HG02870 (cell line): ENCODE results near the gene GPS1.

Experiments used
- ATAC-seq: cut with Tn5 transposase; IDR thresholded peaks from one replicate; pipeline ENCODE4 v1.9.1; 2021; ENCODE audit warnings: mild to moderate bottlenecking, moderate library complexity; ENCODE audit not compliant: unreplicated experiment

Gene GPS1

DNA sequence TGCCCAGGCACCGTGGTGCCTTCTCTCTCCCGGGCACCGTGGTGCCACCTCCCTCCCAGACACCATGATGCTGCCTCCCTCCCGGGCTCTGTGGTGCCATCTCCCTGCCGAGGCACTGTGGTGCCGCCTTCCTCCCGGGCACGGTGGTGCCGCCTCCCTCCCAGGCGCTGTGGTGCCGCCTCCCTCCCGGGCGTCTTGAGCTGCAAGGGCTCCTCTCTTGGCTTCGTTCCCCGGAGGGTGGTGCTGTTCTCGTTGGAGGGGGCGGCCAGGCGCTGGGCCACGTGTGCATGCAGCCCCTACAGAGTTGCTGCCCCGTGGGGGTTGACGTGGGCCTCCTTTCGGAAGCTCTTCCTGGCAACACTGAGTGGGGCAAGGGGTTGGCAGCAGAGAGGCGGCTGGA is 37.3 kb upstream of the GPS1 start:
- no peak for ATAC-seq

DNA sequence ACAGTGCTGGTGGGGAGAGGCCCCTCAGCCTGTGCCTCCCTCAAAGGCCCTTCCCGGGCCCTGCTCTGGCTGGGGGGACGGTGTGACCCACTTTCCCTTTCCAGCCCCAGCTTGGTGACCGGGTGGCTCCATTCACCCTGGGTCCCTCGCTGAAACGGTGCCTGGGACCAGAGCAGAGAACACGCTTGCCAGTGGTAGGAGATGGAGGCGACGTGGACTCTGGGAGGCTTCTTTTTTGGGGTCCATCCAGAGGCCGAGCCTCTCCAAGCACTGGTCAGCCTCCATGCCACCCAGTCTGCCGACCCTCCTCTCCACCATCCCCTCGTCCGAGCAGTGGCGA is 36.8 kb upstream of the GPS1 start:
- no peak for ATAC-seq

DNA sequence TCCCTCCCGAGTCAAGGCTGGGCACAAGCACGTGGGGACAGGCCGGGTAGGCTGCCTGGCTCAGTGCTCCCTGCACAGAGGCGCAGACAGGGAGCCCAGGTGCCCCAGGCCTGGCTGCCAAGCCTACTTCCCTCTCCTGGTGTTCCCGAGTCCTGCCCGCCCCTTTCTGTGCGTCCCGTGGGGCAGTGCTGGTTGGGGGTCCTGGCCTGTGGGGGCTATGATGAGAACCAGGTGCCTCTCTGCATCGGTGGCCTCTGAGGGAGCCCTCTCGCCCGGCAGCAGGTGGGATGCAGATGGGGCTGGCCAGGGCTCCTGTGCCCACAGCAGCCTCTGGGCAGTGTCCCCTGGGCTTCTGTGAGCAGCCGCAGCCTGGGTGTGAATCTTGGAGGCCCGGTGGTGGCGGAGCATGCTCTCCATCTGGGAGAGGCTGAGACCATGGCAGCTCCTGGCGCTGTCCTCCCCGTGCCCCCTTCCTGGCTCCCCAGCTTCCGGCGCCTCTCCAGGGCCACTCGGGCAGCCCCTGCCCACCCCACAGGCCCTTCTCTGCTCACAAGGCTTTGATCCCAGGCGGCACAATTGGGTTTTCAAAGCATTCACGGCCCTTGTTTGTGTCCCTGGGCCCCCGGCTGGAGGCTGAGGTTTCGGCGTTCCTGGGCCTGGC is 36.3 kb upstream of the GPS1 start:
- ATAC-seq, result no peak

DNA sequence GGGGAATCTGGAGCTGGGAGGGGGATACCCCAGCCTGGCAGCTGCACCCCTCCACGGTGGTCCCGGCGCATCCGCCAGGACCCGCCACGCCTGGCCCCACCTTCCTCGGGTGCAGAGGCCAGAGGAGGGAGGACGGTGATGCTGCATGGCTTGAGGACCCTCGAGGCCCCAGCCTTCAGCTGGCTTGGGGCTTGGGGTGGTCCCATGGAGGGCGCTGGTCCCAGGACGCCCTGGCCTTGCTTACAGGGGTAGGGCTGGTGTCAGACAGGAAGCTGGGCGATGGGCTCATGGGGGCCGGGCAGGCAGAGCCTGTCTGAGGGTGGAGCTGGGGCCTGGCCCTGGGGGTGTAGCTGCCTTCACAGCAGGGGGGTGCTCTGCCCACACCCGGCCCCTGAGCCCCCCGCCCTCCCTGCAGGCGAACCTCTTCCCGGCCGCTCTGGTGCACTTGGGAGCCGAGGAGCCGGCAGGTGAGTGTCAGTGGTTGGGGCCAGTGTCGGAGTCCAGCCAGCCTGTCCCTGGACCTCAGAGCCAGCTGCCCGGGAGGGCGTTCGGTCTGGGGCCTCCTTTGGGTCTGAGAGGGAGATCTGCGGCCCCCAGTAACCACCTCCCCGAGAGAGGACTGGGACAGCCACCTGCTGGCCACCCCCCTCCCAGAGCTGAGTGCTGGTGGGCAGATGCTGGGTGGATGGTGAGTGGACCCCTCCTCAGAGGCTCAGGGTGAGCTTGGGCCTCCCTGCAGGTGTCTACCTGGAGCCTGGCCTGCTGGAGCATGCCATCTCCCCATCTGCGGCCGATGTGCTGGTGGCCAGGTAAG is 35.4 kb upstream of the GPS1 start:
- no peak for ATAC-seq

DNA sequence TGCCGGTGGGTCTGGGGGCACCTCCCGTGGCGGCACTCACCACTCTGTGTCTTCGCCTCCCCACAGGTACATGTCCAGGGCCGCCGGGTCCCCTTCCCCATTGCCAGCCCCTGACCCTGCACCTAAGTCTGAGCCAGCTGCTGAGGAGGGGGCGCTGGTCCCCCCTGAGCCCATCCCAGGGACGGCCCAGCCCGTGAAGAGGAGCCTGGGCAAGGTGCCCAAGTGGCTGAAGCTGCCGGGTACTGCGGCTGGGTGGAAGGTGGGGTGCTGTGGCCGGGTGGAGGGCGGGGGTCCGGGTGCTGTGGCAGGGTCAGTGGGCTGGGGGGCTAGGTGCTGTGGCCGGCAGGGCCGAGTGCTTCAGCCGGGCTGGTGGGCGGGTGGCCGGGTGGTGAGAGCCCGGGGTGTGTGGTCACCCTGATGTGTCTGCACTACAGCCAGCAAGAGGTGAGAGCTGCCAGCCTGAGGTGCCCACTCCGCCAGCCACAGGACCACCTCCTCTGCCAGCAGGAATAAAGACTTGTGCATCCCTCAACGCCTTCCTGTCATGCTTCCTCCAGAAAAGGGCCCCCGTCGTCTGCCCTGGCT is 34.7 kb upstream of the GPS1 start:
- ATAC-seq, result no peak

DNA sequence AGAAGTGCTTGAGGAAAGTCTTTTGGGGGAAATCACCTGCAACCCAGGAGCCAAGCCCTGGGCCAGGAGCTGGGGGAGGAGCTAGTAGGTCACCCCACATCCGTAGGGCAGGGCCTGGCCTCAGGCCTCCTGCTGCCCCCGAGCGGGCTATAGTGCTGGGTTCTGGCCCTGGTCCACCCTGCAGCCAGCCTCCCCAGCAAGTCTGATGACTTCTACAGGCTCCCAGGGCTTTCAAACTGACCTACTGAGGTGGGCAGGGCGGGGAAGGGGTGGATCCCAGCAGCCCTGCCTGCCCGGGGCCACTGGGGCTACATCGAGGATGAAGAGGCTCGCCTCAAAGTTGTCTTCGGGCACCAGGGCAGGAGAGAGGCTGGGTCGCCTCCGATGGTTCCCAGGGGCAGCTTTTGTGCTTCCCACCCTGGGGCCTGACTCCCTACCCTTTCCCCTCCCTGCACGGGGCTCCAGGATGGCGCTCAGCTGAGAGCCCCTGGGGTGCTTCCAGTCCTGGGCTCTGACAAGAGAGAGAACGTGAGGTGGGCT is 34.0 kb upstream of the GPS1 start:
- ATAC-seq, result no peak

DNA sequence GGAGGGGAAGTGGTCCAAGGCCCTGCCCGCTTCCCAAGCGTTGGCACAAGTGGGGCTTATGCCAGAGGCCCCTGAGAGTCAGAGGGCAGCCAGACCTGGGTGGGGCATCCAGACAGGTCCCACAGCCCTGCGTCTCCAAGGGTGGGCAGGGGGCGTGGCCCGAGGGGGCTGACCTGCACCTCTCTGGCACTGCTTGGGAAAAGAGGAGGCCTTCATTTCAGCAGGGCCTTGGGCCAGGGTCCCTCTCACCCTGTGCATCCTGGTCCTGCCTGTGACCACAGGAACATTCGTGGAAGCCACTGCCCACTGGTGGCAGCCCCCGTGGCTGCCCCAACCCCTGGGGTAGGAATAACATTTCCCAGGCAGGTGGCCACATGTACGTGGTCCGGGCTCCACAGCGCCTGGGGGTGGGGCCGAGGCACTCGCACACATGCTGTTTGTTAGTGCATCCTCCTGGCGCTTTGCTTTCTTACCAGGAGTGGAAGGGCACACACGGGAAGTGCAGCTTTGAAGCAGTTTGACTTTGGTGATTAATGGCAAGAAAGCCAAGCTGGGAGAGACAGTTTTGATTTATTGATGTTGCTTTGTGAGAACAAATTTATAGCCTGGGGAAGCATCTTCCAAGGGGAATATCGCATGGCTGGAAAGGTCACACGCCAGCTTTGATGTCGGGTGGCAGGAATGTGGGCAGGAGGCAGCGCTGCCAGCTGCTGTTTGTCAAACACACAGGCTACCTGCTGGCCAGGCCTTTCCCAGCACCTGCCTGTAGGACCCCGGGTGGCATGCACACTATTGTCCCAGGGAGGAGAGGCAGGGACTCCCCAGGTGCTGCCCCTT is 33.3 kb upstream of the GPS1 start:
- no peak for ATAC-seq

DNA sequence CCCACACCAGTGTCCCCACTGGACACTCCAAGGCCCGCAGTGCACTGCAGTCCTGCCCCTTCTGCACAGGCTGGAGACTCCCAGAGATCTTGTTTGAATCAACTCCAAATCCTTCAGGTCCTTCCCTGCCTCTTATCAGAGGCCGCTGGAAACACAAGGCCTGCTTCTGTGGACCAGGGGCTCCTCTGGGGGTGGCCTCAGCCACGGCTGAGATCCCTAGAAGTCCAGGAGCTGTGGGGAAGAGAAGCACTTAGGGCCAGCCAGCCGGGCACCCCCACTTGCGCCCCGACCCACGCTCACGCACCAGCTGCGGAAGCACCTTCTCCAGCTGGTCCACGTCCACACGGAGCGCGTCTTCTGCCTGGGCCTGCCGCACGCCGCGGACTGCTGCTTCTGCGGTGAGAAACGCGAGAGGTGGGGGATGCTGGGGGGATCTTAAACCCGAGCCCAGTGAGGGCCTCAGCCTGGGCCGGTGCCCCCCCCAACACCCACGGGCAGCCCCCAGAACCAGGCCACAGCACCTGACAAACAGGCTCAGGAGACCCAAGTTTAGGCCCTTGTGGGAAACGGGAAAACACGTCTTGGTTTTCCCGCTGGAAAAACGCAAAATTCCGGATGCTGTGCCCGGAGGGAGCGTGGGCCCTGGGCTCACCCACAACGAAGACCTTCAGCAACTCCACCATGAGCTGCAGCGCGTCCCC is 32.6 kb upstream of the GPS1 start:
- no peak for ATAC-seq

DNA sequence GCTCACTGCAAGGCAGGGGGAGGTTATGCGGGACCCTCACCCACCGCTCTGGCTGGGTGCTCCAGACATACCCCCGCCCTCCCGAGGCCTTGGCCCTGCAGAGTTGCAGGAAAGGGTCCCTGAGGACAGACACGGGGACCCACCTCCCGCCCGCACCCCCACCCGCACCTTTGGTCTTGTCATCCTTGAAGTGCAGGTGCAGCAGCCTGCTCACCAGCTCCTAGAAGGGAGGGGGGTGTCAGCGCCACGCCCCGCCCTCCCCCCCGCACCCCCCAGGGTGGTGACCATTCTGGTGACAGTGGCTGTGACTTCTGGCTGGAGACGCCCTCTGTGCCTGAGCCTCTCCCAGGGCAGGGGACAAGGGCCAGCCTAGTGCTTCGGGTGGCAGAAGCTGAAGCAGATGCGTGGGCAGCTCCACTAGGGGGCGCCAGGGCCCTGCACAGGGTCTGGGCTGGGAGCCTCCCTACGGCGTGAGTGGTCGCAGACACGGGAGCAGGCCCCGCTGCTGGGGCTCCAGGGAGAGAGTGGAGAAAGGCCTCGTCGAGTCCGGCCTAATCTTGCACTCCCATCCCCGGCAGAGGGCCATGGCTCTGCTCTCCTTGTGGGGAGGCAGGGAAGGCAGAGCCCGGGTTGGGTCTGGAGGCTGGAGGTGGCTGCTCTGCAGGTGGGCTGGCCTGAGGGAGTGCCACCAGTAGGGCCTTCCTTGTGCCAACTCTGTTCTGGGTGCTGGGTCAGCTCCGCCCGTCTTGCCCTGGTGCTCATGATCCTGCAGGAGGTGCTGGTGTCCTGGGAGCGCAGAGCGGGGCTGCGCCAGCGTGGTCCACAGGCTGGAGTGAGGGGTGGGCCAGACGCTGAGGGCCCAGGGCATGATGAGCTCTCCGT is 31.8 kb upstream of the GPS1 start:
- ATAC-seq, result no peak

DNA sequence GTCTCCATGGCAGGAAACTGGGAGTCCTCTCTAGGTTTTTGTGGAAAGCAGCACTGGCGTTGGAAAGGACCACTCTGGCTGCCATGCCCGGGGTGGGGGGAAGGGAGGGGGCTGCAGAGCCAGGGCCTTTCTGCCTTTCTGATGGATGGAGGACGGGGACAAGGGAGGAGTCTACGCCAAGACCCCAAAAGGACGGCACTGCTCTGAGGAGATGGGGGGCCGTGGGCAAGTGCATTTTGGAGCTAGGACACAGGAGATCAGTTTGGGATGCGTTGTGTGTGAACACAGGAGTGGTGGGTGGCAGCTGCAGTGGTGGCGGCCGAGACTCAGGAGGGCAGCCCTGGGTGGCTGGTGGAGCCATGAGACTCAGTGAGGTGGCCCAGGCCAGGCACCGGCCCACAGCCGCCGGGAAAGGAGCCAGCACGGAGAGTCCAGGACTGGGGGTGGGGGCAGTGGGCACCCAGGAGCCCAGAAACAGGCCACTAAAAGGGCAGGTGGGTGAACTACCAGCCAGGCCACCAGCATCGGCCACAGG is 31.1 kb upstream of the GPS1 start:
- ATAC-seq, result no peak

DNA sequence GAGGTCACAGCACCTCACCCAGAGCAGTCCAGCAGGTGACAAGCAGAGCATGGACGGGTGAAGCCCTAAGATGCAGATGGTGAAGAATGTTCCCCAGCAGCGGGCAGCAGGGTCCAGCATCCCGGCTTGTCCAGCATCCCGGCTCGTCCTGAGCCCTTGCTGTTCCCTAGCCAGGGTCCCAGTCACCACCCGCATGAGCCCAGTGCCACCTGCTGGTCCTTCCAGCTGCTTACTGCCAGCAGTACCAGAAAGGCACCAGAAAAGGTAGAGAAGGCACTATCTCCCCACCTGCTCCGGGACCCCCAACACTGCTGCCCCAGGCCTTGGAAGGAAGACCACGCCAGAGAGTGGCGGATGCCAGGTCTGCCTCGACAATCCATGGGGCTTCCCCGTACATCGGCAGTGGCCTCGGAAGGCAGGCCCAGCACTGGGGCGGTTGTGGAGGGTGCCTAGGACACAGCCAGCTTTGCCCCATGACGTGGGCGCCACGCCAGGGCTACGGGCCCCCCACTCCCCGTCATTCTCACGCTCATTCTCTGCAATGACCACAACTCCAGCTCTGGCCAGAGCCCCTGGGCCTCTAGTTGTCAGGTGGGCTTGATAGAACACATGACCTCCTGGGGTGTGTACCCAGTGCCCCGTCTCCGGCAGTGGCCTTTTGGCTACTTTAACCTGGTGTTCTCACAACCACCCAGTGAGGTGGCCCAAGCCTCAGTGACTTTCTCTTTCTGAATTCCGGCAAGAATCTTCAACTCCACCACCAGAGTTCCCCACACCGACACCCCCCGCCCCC is 30.4 kb upstream of the GPS1 start:
- ATAC-seq, result no peak

DNA sequence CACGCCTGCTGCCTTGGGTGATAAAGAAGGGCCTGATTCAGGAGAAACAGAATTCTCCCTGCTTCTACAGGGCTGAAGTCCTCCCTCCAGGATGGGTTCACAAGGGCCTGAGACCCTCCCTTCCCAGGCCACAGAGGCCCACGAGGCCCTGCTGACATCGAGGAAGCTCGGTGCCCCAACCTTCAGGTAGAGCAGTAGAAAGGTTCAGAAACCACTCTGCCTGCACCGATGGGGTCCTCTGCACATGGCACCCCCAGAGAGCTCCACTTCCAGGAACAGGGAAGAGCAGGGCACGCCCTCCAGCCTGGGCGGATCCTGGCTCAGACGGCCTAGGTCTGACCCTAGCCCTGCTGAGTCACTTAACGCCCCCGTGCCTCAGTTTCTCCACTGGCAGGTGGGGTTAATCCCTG is 29.8 kb upstream of the GPS1 start:
- no peak for ATAC-seq

DNA sequence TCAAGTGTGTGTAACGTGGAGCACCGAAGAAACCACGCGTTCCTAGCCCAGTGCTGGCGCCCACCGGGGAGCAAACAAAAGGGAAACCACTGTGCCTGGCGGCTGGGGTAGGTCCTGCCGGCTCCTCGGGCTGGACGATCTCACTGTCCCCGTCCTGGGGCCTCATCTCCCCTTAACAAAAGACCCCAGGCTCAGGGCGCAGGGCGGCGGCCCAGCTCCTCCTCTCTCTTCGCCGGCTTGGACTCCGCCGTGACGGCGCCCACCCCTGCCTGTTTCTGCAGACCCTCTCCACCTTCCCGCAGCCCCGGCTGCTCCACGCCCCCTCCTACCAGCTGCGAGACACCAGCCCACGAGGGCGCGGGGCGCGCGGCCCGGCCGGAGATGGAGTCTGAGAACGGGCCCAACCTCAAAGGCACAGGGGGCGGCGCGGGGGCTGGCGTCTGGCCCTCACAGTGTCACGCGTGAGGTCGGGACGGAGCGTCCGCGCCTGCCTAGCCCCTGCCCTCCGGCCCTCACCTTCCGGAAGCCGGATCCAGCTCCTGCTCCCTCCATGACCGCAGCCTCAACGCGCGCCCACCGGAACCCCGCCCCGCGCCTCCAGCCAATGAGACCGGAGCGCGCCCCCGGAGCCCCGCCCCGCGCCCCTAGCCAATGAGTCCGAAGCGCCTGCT is 29.3 kb upstream of the GPS1 start, which contains the start of gene CENPX:
Gene CENPX (minus strand): TSS at position 569 of the 671 bp plus-strand sequence. CDS start 17 bp downstream, at position 552.
- no peak for ATAC-seq

DNA sequence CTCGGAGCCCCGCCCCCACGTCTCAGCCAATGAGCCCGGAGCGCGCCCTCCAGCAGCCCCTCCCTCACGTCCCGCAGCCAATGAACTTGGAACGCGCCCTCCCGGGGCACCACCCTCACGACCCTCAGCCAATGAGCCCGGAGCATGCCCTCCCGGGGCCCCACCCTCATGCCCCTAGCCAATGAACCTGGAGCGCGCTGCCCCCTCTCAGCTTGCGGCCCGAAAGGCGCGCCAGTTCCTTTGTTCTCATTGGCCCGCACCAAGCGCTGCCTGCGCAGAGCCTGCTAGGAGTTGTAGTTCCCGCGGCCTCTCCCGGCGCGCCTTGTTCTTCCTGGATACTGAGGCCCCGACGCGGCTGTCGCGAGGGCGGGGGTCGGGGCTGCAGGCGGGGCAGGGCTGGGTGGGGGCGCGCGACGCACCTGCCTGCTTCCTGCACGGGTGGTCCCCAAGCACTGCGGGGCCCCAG is 28.7 kb upstream of the GPS1 start, which contains the start of gene LRRC45:
Gene LRRC45 (plus strand): TSS at position 325 of the 466 bp plus-strand sequence. CDS start 339 bp downstream, outside the sequence.
- ATAC-seq, result peak; percentile 91

DNA sequence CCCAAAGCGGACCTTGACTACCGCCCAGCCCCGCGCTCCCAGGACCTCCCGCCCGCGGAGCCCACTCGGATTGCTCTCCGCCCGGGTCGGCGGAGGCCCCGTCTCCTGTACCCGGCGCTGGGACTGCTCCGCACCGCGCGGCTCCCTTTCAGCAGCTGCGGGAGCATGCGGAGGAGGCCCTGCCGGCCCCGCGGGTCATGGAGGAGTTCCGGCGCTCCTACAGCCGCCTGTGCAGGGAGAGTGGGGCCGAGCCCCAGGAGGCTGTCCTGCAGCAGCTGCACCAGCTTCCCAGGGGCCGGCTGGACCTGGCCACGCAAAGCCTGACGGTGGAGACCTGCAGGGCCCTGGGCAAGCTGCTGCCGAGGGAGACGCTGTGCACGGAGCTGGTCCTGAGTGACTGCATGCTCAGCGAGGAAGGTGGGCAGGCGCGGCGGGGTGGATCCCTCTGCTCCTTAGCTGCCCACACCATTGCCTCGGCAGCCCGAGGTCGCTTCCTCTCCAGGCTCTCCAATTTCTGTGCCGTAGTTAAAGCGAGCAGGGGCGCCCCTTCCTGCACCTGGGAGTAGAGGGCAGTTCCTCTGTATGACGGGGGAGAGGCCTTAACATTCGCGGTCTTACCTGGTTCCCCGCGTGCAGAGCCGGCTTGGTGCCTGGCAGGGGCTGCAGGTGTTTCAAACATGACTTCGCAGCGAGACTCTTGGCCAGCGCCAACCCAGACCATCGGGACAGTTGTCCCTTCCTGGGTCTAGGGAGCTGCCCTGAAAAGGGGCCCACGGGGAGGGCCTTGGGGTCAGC is 28.1 kb upstream of the GPS1 start:
- ATAC-seq, result peak; percentile 3

DNA sequence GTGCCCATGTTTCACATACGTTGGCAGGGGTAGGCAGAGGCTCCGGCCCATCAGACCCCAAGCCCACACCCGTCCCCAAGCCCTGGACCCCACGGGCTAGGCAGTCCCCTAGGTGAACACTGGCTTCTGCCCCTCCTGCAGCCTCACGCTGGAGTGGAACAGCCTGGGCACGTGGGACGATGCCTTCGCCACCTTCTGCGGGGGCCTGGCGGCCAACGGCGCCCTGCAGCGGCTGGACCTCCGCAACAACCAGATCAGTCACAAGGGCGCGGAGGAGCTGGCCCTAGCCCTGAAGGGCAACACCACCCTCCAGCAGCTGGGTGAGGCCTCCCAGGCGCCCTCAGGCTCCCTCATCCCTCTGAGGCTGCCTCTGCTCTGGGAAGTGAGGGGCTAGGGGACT is 26.8 kb upstream of the GPS1 start:
- no peak for ATAC-seq
